HG02798 (cell line): ENCODE data around the gene VMP1.
"Not testable (repeated sequence)": the region's sequence is repeated elsewhere in the genome, so short reads cannot be mapped to it uniquely, and the experiment has no call there.

Source experiments
- ATAC-seq: cut with Tn5 transposase; IDR thresholded peaks from one replicate; pipeline ENCODE4 v1.9.1; 2021; ENCODE audit warnings: mild to moderate bottlenecking; ENCODE audit not compliant: unreplicated experiment, poor library complexity

VMP1 gene

DNA sequence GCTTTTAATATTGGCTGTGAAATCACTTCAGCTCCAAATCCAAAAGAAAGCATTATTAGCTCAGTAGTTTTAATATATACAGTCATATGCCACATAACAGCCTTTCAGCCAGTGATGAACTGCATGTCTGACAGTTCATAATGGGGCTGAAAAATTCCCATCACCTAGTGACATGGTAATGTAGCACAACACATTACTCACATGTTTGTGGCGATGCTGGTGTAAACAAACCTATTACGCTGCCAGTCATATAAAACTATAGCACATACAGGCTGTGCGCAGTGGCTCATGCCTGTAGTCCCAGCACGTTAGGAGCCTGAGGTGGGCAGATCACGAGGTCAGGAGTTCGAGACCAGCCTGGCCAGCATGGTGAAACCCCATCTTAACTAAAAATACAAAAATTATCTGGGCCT, 93.1 kb downstream of the VMP1 start:
- ATAC-seq = no peak

DNA sequence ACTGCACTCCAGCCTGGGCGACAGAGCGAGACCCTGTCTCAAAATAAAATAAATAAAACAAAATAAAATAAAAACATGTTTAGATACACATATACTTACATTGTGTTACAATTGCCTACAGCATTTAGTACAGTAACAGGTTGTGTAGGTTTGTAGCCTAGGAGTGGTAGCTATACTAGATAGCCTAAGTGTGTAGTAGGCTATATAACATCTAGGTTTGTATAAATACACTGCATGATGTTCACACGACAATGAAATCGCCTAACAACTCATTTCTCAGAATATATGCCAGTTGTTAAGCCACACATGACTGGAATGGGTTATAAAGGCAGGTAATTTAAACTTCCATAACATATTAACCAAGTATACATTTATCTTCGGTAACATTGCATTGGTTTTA, 94.7 kb downstream of the VMP1 start:
- no peak for ATAC-seq

DNA sequence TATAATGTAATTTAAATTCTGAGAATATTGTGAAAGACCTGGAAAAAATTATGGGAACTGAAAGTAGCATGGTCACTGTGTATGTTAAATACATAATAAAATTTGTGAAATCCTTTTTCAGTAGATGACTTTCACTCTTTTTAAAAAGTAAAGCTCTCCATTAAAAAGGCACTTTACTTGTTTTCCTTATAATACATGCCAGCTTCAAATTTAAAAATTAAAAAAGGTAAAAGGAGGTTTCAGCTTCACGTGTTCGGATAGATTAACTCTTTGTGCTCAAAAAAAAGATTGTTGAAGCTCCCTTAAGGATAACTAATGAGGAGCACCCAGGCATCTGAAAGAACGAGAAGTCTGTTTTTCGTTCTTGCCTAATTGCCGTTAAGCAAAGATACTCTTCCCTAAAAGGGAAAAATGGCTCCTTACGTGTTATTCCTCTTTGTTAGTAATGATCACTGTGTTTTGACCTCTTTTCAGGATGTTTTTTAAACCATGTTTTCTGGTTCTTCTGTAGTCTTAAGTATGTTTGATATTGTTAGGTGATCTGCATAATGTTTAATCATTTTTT, 97.5 kb downstream of the VMP1 start:
- ATAC-seq = no peak

DNA sequence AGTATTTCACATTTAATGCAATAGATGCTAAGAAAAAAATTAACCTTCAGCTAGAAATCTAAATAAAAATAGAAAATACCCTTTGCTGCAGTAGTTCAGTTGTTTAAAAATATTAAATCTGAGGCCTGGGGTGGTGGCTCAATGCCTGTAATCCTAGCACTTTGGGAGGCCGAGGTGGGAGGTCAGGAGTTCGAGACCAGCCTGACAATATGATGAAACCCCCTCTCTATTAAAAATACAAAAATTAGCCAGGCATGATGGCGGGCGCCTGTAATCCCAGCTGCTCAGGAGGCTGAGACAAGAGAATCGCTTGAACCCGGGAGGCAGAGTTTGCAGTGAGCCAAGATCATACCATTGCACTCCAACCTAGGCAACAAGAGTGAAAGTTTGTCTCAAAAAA, 98.9 kb downstream of the VMP1 start:
- ATAC-seq = not testable (repeated sequence)

DNA sequence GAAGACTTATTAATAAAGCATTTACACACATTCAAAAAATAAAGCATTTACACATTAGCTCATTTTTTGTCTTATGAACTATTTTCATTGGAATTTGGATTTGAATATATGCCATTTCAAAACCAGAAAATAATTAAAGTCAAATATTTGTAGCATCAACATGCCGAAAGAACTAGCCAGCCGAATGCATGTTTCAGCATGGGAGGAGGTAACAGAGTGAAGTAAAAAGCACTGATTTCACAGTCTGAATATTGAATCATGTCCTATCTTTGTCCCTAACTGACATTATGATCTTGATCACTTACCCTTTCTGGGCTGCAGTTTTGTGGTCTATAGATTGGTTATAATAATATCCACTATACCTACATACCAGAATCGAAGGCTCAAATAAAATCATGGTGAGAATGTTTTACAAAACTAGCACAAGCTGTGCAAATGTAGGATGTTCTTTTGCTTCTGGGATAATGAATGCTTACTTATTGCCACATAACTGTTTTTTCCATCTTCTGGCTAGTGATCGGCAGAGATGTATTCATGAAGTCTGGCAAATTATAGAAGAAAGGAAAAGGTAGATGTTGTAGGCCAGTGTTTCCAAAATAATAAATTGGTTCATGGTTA, 100.5 kb downstream of the VMP1 start:
- ATAC-seq = no peak

DNA sequence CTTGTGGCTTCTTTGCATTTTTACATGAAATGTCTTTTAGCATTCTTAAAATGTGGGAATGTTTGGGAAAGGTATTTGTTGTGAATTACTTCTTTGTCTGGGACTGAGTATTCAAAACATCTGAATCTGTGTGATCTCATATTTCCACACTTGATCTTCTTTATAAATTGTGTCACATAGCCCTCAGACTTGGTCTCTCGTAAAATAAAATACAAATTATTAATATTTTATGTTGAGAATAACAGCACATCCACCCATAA, 103.4 kb downstream of the VMP1 start:
- no peak for ATAC-seq

DNA sequence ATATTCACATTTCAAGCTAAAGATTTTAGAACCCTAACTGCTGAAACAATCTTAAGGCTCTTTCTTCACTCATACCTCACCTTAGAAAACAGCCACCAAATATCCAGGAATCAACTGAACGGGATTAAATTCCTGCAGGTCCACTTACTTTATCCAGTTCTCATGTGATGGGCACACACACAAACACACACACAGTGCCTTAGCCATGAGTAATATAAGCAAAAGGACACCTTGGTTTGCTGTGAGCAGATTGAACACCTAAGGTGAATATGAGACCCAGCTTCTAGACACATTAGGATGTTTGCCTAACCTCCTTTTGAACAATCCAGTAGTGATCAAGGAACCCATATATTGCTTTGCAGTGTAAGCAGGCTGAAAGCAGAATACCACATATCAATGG, 103.8 kb downstream of the VMP1 start:
- no peak for ATAC-seq

DNA sequence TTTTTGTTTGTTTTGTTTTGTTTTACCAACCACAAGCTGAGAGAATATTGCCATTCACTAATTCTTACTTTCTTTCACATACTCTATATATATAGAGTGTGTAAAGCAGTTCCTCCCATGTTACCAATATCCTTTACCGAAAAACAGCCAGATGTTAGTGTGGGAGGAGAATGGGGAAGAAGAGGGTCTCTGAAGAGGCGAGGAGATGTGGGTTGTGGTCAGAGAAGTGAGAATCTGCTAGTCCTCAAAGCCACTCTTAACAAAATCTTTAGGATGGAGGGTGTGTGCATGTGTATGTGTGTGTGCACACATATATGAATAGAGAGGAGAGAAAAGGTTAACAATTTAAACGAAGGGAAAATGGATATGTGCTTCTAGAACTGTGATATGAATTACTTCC, 104.7 kb downstream of the VMP1 start:
- ATAC-seq = no peak

DNA sequence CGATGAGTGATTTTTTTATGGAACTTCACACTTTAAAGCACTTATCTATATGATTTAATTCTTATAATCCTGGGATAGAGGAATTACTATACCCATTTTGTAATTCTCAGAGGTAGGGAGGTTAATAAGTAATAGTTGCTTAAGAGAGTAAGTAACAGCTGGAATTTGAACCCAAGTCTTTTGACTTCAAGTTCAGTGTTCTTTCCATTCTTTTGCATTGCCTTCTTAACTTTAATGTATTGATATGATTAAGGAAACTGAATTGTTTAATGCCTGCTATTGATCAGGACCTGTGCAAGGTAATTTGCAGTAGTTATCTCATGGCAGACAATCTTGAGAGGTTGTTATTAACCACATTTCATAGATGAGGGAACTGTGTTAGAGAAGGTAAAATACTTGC, 106.8 kb downstream of the VMP1 start:
- no peak for ATAC-seq

DNA sequence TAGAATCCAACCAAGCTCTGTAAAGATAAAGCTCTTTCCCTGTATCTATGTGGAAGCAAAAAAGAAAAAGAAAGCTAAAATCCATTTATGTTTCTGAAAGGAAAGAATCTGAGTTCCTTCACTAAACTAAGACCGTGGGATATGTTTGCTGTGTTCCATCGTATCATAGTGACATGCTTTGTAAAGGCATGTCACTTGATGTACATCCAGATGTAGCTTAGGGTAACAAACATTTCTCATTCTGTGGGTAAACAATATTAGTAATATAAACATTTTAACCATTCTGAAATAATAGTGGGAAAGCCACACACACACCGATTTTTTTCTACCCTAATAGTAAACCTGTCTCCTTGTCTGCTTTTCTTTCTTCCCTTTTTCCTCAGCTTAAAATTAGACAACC, 107.2 kb downstream of the VMP1 start:
- no peak for ATAC-seq

DNA sequence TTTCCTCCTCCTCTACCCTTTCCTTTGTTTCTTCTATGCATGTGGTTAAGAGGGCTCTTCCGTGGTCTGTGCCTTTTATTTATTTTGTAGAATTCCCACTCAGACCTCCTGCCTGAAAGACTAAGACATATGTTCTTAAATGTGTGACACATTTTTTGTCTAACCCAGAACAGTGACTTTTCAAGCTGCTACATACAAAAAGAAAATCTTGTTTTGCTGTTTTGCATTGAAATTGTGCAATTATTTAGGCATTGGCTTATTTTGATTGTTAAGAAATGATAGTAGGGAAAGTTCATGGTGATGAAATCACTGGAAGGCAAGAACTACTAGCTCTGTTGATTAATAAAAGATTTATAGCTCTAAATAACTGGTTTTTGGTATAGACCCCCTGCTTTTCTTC, 108.5 kb downstream of the VMP1 start:
- ATAC-seq = no peak

DNA sequence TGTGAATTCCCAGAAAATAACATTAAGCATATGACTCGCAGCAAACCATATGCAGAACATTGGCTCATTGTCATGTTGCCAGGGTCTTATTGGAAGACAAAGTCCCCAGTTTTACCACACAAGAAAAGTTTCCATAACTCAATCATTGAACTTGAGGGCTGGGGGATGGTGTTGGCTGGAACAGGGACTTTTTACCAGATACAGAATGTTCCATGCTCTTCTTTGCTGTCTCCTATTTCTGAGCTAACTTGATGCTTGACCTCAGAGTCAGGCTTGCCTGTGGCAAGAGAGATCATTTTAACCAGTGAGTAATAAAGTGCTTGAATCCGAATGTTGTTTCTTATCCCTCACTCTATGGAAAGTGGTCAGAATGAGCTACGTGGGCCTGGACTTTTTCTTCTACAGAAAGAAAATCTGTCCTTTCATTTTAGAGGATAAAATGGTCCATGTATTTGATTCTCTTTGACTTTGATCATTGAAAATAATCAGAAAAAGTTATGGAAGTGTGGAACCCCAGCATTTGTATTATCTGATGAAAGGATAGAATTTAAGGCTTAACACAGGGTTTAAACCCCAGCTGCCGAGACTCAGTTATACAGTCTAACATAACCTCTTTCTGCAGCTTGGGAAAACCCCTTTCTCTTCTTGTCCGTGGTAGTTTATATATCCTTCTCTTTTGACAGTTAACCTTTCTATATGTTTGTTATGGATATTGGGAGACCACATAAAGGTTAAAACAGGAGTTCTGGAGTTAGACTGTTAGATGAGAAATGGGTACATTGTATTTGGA, 118.3 kb downstream of the VMP1 start:
- ATAC-seq = no peak

DNA sequence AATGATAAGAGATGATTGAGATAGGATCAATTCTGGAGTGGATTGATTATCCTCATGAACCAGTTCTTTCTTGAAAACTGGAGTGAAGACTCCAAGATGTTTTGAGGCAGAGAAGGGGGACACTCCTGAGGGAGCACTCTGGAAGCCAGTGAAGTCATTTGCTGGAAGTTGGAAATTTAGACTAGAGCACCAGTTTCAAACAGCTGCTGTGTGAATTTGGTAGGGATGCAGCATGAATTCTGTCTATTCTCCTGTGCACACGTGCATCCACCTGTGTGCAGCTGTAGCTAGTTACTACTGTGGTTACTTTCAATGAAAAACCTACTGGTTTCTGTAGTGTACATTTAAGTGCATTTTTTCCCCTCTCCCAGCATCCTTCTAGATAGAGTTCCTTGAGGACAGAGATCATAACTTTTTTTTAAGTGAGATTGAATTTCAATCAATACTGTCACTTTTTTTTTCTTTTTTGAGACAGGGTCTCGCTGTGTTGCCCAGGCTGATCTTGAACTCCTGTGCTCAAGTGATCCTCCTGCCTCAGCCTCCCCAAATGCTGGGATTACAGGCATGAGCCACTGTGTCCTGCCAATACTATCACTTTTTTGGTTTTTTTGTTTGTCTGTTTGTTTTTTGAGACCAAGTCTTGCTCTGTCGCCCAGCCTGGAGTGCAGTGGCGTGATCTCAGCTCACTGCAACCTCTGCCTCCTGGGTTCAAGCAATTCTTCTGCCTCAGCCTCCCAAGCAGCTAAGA, 119.4 kb downstream of the VMP1 start:
- no peak for ATAC-seq

DNA sequence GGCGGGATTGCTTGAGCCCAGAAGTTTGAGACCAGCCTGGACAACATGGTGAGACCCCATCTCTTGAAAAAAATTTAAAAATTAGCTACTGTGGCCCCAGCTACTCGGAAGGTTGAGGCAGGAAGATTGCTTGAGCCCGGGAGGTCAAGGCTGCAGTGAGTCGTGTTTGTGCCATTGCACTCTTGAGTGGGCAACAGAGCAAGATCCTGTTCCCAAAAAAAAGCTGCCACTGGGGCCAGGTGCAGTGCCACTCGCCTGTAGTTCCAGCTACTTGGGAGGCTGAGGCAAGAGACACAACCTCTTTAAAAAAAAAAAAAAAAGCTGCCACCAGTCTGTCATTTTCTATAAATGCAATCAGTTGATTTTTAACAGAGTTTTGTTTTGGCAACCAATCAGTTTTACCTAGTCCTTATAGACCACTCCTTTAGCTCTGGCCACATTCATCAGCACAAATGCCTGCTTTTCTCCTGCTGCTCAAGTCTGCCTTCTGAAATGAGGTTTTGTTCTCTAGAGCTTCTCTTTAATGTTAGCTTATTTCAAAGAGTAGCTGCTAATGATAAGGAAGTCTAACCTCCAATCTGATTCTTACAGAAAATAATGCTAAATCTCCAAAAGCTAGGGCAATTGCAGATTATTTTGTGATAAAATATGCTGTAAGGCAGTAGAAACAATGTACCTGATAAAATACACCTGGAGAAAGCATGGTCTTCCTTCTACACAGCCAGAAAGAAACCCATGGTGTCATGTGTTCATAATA, 120.4 kb downstream of the VMP1 start:
- ATAC-seq = peak; percentile 24

DNA sequence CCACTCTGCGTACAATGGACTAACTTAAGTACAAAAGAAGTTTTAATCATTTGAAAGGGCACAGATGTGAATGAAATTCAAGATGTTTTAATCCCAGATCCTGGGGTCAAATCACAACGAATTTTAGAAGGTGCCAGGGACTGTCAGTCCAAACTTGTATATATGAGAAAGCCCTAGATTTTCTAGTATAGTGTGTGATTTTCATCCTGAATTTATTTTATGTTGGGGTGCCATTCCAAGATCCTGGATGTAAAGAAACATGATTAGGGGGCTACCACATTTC, 121.0 kb downstream of the VMP1 start:
- no peak for ATAC-seq

DNA sequence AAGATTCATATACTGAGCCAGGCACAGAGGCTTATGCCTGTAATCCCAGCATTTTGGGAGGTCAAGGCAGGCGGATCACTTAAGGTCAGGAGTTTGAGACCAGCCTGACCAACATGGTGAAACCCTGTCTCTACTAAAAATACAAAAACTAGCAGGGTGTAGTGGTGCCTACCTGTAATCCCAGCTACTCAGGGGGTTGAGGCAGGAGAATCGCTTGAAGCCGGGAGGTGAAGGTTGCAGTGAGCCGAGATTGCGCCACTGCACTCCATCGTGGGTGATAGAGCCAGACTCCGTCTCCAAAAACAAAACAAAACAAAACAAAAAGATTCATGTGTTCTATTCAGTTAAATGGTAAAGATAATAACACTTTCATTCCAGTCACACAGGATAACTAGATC, 121.4 kb downstream of the VMP1 start:
- not testable (repeated sequence) for ATAC-seq

DNA sequence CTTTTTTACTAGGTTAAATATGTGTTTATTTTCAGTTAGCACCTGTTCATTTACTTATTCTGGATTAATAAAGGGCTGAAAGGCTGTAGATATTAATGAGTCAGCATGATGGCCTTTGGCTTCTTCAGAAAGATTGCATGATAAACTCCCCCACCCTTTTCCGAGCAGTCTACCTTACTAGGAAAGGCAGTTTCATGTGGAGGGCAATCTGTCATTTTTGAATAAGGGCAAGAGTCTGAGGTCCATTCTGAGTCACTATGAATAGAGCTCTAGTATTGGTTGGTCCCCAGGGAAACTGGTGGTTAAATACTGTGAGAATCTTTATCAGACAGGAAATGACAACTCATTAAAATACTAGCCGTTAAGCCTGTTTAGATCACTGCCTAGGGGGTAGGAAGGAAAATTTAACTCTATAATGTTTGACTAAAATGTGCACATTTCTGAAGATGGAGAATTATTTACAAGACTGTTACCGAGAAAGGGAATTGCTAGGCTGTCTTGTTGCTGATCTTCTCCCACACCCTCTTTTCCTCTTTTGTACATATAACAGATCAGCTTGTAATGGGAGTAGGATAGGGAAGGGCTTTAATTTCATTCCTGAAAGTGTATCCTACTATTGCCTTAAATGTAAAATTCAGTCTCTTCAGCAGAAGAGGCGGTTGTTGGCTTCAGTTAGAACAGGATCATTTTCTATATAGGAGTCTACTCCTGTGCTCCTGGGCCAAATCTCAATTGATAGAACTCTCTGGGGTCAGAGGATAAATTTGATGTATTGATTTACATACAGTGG, 122.0 kb downstream of the VMP1 start:
- peak; percentile 75 for ATAC-seq

DNA sequence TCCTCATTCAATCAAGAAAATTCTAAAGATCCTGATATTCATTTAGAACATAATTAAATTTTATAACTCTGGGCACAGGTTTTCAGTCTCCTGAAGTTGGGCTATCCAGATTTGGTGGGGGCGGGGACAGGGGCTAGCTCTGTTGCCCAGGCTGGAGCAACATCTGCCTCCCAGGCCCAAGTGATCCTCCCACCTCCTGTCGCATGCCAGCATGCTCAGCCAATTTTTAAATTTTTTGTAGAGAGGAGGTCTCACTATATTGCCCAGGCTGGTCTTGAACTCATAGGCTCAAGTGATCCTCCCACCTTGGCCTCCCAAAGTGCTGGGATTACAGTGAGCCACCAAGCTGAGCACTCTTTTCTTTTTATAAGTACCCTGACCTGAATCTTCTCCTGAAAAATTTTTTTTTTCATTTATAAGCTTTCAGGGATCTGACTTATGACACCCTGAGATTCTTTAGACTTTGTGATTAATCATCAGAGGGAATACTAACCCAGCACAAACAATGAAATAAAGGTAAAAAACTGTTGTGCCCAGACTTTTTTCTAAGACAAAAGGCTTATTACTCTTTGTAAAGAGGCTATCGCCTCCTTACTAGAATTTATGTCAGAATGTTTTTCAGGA, 122.7 kb downstream of the VMP1 start:
- no peak for ATAC-seq

DNA sequence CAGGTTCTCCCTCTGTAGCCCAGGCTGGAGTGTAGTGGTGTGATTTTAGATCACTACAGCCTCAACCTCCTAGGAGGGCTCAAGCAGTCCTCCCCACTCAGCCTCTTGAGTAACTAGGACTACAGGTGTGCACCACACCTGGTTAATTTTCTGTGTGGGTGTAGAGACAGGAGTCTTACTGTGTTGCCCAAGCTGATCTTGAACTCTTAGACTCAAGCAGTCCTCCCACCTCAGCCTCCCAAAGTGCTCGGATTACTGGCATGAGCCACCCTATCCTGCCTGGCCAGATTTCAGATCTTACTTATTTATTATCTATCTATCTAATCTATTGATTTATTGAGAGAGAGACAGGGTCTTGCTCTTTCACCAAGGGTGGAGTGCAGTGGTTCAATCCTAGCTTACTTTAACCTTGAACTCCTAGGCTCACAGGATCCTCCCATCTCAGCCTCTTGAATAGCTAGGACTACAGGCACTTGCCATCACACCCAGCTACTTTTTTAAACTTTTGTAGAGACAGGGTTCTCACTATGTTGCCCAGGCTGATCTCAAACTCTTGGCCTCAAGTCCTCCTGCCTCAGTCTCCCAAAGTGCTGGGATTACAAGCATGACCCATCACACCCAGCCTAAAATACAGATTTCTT, 123.5 kb downstream of the VMP1 start:
- ATAC-seq = no peak
